Left kidney (tissue), 2 donors: ENCODE data around the gene TMEM200C. TPM values are rescaled to one million over a fixed set of nuclear protein-coding genes. Genes with fewer than 3 reads are reported as not detected.
"Not testable (repeated sequence)": the region's sequence is repeated elsewhere in the genome, so short reads cannot be mapped to it uniquely, and the experiment has no call there.

Experiments used
- DNase-seq: peaks from one replicate; pipeline ENCODE4 v3.0.0-alpha.2; 2013
- polyA plus RNA-seq: library from polyadenylated mRNA; unstranded; fragments of 120-200 nt; gene quantifications from one replicate; pipeline ENCODE4 v1.2.1, GENCODE V29; 2013; ENCODE audit not compliant: insufficient read length

TMEM200C gene
- polyA plus RNA-seq, 1 donor, result 1.4 TPM

DNA sequence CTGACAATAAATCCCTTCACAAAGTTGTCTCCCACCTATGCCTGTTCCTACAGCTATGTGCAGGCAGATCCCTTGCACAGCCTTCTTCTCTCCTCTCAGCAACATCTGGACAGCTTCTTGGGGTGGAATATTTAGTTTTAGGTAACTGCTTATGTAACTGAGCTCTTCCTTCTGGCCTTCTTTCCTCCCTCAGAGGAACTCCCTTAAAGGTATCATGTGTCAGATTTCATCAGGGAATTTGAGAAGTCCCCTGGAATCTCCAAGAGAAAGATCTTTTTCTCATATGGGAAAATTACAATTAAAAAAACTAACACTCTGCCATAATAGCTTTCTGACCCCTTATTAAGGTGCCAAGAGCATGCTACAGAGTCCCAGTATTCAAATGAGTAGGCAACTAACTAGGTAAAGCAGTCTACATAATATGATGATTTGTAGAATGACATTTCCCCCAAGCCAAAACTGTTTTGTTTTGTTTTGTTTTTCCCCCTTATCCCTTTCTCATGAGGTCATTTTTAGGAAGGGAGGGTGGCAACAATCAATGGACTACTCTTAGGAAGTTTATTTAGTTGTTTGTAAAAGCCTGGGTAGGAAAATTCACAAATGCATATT, 2.4 kb downstream of the TMEM200C start:
- DNase-seq, result no peak

DNA sequence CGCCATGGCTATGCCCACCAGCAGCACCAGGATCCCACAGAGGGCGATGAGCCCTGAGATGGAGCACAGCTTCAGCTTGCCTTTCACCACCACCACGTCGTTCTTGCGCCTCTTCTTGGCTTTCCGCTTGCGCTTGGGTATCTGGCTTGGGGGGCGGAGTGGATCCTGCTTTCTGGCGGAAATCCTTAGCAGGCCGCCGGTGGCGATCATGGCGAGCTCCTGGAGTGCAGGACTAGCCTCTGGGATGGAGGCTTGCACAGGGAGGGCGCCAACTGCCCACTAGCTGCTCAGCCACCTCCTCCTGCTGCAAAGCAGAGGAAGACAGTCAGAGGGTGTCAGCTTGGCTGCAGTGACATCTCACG, 3.5 kb downstream of the TMEM200C start:
- no peak for DNase-seq

- DNase-seq, result no peak
These were observed 4.0 kb downstream of the TMEM200C start for GRCh38 chr18:5891184-5891853.

GRCh38 chr18:5890331-5891183, 4.8 kb downstream of the TMEM200C start:
- DNase-seq, result peak; percentile 47

- no peak for DNase-seq
These were observed 10.0 kb downstream of the TMEM200C start for GRCh38 chr18:5885361-5885760.

GRCh38 chr18:5884375-5884774, 10.9 kb downstream of the TMEM200C start:
- no peak for DNase-seq

DNA sequence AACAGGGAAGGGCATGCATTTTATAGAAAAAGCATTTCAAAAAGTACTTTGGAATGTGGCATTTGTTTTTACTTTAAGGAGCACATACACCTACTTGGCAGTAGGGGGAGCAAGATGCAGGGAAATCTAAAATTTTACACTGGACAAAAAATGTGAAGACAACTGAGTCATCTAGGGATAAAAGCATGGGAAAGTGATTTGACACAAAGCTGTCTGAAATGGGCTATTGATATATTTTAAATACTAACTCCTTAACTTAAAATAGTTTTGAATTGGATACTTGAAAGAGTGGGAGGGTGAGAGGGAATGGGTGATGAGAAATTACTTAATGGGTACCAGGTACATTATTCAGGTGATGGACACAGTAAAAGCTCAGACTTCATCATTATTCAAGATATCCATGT, 15.8 kb downstream of the TMEM200C start:
- no peak for DNase-seq

DNA sequence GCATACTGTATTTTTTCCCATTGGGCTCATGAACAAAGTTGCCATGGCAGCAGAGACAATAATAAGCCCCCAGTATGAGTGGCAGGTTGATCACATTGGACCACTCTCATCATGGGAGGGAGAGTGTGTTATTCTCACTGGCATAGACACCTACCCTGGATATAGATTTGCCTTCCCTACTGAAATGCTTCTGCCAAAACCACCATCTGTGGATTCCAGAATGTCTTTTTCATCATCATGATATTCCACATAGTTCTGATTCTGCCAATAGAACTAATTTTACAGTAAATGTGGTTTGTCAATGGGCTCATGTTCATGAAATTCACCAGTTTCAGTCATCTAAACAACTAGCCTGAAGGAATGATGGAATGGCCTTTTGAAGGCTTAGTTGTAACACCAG, 18.4 kb downstream of the TMEM200C start:
- no peak for DNase-seq

DNA sequence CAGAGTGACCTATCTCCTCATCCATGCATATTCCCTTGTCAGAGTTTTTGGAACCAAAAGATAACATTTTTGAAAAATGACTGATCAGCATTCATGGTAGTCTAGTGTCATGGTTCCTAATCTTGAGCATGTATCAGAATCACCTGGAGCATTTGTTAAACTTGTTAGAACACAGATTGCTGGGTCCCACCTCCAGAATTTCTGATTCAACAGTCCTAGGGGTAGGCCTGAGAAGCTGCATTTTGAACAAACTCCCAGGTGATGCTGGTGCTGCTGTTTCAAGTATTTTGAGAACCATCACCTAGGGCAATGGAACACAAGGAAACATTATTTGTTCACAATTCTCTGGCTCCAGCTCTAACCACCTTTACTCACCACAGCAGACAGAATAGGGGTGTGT, 21.0 kb downstream of the TMEM200C start:
- DNase-seq, result no peak

DNA sequence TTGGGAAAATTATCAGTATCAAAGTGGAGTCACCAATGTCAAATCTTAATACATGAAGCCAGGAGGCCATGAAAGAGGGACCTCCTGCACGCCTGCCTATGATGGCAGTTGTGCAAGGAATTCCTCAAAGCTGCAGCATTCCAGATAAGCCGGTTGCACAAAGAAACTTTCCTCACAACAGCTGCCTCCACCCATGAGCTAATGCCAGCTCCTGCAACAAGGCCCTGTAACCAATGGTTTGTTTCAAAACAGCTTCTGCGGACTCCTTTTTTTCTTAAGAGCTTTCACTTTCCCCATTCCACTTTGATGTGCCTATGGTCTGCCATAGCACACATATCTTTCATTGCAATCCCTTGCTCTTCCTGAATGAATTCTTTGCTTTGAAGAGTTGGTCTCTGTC, 22.4 kb downstream of the TMEM200C start:
- DNase-seq, result no peak

- DNase-seq, result no peak
These were observed 23.9 kb downstream of the TMEM200C start for GRCh38 chr18:5871426-5871825.

GRCh38 chr18:5868218-5868854, 27.0 kb downstream of the TMEM200C start:
- DNase-seq, result peak; percentile 90

DNA sequence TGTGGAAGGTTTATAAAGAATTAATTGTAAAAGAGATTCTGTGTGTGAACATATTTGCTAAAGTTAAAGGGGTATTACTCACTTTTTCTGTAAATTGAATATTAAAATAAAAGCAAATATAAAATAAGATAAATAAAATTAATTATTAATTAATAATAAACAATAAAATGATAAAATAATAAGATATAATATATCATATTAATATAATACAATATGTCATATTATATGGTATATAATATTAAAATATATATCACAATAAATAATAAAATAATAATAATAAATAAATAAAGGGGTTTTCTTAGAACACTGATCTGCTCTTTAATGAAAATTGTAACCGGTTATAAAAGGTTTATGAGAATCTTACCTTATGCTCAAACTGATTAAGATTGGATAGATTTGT, 29.8 kb downstream of the TMEM200C start:
- DNase-seq, result no peak

- not testable (repeated sequence) for DNase-seq
These were observed 33.2 kb downstream of the TMEM200C start for GRCh38 chr18:5862127-5862526.

- no peak for DNase-seq
These were observed 38.1 kb downstream of the TMEM200C start for GRCh38 chr18:5857180-5857579.

DNA sequence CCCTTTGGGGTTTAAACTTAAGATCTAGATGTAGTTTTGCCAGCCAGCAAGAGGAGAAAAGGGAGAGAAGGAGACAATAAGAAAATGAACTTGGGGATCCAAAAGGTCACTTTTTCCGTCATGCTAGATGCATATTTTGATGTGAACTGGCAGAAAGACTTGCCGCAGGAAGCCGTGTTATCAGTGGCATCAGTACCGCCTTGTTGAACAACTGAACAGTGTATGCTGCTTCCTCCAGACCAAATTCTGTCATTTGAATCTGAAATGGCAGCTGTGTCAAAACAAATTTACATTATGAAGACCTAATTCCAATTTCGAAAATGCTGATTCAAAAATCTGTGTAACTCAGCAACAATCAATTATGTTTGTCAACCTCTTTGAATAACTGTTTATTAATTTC, 42.1 kb downstream of the TMEM200C start:
- no peak for DNase-seq

- DNase-seq, result no peak
These were observed 43.3 kb downstream of the TMEM200C start for GRCh38 chr18:5851998-5852397.

DNA sequence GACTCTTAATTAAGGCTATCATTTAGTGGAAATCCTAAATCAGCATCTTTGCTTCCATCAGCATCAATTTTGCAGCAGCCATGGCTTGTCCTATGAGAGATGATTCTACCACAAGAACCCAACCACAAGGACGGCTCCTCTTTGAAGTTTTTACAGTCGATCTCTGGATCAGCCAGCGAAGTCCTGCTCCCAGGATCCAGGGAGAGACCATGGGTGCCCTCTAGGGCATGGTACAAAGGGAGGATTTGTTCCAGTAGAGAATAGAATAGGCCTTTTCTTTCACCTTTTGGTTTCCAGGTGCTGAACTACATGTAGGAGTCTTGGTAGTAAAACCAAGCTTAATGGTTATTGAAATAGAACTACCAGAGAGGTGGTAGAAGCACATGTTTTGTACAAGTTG, 52.7 kb downstream of the TMEM200C start:
- DNase-seq, result no peak

GRCh38 chr18:5841518-5841917, 53.8 kb downstream of the TMEM200C start:
- no peak for DNase-seq

DNA sequence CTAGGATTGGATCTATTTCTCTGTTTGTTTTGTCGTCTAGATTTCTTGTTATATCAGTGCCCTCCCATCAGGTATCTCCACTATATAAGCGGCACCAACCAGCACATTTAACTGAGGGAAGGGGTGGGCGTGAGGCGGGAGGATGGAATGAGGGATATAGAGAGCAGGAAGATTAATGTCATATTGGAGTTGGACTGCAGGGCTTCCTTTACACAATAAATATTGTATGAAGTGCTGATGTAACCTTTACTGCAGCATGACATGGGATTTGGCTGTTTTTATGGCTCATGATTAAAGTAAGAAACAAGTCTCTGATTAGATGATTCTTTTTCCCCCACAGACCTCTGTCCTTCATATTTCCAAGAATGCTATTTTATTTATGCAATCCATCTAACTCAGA, 54.8 kb downstream of the TMEM200C start:
- no peak for DNase-seq

- DNase-seq, result no peak
These were observed 55.3 kb downstream of the TMEM200C start for GRCh38 chr18:5840025-5840424.

DNA sequence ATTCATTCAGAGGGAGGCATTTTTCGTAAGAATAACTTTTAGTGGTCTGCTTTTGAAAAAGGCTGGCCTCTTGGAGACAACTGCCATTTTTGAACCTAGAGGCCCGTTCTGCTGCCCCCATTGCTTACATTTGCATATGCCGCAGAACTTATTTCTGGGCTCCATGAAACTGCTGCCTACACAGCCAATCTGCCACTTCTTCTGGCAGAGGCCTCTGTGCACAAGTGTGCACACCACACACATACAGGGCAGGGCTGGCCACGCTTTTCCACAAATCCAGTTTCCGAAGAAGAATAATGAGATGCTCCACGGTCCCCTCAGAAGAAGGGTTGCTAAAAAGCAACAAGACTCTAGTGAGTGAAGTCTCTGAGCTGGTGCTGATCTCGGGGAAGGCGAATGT, 56.2 kb downstream of the TMEM200C start:
- DNase-seq, result no peak
